ENCODE measurements around the gene C5orf46.

Gene C5orf46

GRCh38 chr5:147857302-147858129, 48.8 kb downstream of the C5orf46 start:
- DNase-seq: no peak

GRCh38 chr5:147856801-147857200, 49.5 kb downstream of the C5orf46 start:
- no peak for DNase-seq

- no peak for DNase-seq
These were observed 50.6 kb downstream of the C5orf46 start for GRCh38 chr5:147855774-147856069.

DNA sequence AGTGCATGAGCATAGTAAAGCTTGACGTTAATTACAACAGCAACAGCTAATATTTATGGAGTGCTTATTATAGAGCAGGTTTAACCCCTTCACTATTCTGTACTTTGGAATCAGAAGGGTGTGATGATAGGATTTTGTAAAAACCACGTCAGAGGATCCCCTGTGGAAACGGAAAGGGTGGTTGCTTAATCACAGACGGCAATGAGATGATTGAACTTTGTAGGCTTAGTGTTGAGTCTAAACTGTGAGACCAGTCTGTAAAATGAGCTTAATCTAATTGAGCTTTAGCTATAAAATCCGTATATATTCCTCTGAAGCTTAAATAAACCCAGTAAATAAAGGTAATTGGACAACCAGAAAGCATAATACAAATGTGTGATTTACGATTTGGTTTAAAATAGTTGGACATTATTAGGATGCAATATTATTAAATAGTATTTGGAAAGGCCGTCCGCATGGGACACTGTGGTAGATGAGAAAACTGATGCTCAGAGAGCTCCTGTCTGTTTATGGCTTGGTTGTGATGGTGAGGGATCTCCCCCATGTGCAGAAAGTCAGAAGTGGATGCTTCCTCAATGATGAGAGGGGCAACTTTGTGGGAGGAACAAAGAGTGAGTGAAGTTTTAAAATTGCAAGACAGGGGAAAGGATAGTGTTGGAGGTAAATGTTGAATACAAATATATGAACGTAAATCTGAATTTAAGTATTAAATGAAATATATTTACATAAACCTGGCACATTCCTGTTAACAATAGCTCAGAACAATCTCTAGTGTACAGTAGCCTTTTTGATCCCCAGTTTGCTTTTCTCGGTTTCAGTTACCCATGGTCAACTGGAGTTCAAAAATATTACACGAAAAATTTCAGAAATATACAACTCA, 51.2 kb downstream of the C5orf46 start:
- DNase-seq: no peak

DNA sequence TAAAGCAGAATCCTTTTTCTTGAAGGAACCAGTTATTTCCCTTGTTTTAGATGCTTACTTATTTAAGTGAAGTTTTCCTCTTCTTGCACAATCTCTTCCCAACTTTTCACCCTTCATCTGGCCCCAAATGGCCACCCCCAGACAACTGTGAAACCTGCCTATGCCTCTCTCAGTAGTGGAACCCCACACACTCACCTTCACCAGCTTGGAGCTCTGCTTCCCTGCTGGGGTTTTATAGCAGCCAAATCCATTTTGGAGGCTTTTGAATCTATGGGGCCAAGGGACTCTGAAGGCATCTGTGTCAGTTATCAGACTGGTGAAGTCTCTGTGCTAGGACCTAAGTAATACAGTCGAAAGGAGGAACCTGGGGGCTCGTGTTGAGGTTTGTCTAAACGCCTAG, 52.0 kb downstream of the C5orf46 start:
- no peak for DNase-seq

DNA sequence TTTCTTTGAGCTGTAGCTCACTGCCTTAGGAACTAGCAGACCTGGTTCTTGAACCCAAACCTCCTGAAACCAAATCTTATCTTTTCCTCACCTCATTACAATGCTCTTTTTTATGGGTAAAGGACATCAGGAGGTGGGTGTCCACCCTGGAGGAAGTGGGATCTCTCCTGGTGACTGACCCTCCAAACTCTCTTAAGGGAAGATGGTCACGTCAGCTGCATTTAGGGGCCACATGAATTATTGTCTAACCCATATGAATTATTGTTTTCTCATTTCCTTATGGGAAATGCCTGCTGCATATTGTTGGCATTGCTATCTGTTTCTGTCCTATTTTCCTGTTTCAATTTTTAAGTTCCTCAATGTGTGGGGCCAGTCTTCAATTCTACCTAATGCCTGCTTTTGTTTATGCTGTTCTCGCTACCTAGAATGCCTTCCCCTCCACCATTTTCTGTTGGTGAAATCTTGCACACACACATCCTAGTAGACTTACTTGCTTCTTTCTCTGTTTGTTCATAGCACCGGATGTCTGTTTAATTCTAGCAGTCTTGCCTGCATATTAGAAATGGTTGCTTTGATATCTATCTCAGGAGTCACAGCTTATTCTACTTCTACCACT, 52.9 kb downstream of the C5orf46 start:
- DNase-seq: no peak

DNA sequence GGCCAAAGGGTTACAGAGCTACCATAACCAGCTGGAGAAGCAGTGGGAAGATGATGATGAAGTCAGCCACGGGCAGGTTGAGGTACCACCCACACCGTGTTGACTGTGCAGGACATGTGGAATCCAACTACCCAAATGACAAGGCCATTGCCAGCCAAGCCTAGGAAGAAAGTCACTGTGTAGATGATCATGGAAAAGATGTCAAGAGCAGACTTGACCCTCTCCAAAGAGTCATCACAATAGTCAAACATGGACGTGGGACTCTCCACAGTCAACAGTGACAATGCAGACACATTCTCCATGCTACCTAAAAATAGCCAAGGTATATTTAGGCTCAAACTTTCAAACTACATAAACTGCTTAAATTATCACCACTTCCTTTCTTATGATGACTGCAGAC, 54.0 kb downstream of the C5orf46 start:
- DNase-seq: no peak

GRCh38 chr5:147851578-147851977, 54.8 kb downstream of the C5orf46 start:
- DNase-seq: no peak

GRCh38 chr5:147849226-147849625, 57.1 kb downstream of the C5orf46 start:
- DNase-seq: no peak

GRCh38 chr5:147845618-147846017, 60.7 kb downstream of the C5orf46 start:
- DNase-seq: no peak

- DNase-seq: no peak
These were observed 61.5 kb downstream of the C5orf46 start for GRCh38 chr5:147844846-147845245.

- no peak for DNase-seq
These were observed 63.5 kb downstream of the C5orf46 start for GRCh38 chr5:147842869-147843268.

All from 8988T (cell line).